HepG2 (cell line): ENCODE results near the gene EVI5.

ENCODE experiments used
- ATF5 ChIP-seq: sonication (generic); formaldehyde crosslinking; IDR thresholded peaks from 2 replicates; pipeline ENCODE4 v1.4.0; 2020; ENCODE audit warnings: mild to moderate bottlenecking, low read depth, missing genetic modification reagents
- ZFP36L2 ChIP-seq: sonication (generic); formaldehyde crosslinking; IDR thresholded peaks from 2 replicates; pipeline ENCODE4 v1.4.0; 2020; ENCODE audit warnings: missing genetic modification reagents
- ZZZ3 ChIP-seq: sonication (generic); formaldehyde crosslinking; IDR thresholded peaks from 2 replicates; pipeline ENCODE4 v1.4.0; 2020; ENCODE audit warnings: missing genetic modification reagents, mild to moderate bottlenecking, borderline replicate concordance
- TF ChIP-seq, protein P1 (sequence below): sonication (generic); formaldehyde crosslinking; IDR thresholded peaks from 2 replicates; pipeline ENCODE4 v1.5.0; 2020; ENCODE audit warnings: mild to moderate bottlenecking, missing genetic modification reagents, moderate library complexity

- TF ChIP-seq ATF5 (CRISPR knock-in tag) (no peak), ZFP36L2 (CRISPR knock-in tag) (no peak), ZZZ3 (CRISPR knock-in tag) (no peak)
- TF ChIP-seq, protein P1, sequence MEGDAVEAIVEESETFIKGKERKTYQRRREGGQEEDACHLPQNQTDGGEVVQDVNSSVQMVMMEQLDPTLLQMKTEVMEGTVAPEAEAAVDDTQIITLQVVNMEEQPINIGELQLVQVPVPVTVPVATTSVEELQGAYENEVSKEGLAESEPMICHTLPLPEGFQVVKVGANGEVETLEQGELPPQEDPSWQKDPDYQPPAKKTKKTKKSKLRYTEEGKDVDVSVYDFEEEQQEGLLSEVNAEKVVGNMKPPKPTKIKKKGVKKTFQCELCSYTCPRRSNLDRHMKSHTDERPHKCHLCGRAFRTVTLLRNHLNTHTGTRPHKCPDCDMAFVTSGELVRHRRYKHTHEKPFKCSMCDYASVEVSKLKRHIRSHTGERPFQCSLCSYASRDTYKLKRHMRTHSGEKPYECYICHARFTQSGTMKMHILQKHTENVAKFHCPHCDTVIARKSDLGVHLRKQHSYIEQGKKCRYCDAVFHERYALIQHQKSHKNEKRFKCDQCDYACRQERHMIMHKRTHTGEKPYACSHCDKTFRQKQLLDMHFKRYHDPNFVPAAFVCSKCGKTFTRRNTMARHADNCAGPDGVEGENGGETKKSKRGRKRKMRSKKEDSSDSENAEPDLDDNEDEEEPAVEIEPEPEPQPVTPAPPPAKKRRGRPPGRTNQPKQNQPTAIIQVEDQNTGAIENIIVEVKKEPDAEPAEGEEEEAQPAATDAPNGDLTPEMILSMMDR (CRISPR knock-in tag), result peak; percentile 70
These were observed 35.8 kb downstream of the EVI5 start for GRCh38 chr1:92749024-92749634.
